Measurements from ENCODE around the gene NKX1-1.
"Not testable (repeated sequence)": the region's sequence is repeated elsewhere in the genome, so short reads cannot be mapped to it uniquely, and the experiment has no call there.

The NKX1-1 gene

DNA sequence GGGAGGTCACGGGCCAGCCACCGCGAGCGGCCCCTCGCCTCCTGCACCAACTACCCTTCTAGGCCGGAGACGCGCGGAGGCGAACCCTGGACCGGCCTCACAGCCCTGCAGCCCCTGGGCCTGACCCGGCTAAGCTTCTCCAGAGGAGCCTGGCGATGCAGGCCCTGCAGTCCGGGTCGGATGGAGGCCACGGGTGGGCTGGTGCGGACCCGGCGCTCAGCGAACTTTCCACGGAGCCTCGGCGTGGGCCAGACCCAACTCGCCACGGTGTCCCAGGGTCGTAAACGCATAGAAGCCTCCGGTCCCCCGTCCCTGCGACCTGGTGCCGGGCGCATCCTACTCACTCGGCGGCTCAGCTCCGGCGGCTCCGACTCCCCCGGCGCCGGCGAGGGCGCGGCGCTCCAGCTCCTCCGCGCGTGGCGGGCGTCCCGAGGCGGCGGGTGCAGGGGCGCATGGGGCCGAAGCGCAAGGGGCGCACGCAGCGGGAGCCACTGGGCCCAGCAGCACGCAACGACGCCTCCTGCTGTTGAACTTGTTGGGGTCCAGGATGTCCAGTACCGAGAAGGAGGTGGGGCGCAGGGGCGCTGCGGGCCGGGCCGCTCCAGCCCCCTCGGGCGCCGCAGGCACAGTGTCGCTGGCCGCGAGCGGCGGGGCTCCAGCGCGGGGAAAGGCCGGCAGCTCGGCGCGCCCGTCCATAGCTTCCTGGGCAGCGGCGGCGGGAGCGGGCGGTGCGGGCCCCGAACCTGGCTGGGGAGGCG, 427 bp downstream of the NKX1-1 start:
- DNase-seq (ENCODE audit: low read depth in 4 of 4, low spot score in 1 of 4): no peak

DNA sequence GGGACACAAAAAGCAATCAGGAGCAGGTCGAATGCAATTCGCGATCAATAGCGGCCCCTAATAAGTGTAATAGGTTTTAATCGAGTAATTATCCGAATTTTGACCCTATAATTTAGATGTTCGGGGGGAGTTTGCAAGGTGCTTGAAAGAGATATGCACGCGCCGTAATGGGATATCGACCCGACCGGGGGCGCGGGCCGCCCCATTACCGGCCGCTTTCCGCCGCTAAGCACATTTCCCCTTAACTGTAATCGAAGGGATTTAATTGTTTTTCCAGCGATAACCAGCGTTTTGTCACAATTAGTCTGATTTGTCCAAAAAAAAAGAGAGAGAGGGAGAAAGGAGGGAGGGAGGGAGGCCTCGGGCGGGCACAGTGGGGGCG, 997 bp downstream of the NKX1-1 start:
- no peak for DNase-seq (ENCODE audit: low read depth in 4 of 4, low spot score in 1 of 4)

DNA sequence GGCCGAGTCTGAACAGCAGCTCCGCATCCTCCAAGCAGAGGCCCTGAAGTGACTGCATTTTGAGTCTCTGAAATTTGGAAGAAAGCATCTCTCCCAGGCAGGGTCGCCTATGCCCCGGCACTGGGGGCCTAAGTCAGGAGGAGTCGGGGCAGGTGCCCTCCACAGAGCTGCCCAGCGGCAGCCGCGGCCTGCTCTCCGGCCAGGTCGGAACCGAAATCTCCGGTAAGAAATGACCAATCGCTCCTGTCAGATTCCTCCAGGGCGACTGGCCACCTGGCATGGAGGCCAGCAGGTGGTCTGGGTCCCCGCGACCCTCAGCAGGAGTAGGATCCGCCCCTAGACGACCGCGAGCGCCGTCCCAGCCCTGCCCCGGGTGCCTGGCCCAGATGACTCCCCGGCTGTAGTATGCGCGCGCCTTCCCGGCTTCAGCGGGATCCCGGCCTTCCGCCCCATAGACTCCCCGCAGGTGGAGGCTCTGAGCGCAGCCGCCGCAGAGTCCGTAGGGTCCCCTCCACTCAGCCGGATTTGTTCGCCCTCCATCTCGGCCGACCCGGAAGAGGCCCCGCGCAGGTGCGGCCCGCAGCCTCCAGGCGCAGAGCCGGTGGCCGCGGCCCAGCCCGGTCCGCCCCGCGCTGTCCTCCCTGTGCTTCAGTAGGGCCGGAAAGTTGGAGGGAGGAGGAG, 1.5 kb downstream of the NKX1-1 start:
- no peak for DNase-seq (ENCODE audit: low read depth in 4 of 4, low spot score in 1 of 4)

DNA sequence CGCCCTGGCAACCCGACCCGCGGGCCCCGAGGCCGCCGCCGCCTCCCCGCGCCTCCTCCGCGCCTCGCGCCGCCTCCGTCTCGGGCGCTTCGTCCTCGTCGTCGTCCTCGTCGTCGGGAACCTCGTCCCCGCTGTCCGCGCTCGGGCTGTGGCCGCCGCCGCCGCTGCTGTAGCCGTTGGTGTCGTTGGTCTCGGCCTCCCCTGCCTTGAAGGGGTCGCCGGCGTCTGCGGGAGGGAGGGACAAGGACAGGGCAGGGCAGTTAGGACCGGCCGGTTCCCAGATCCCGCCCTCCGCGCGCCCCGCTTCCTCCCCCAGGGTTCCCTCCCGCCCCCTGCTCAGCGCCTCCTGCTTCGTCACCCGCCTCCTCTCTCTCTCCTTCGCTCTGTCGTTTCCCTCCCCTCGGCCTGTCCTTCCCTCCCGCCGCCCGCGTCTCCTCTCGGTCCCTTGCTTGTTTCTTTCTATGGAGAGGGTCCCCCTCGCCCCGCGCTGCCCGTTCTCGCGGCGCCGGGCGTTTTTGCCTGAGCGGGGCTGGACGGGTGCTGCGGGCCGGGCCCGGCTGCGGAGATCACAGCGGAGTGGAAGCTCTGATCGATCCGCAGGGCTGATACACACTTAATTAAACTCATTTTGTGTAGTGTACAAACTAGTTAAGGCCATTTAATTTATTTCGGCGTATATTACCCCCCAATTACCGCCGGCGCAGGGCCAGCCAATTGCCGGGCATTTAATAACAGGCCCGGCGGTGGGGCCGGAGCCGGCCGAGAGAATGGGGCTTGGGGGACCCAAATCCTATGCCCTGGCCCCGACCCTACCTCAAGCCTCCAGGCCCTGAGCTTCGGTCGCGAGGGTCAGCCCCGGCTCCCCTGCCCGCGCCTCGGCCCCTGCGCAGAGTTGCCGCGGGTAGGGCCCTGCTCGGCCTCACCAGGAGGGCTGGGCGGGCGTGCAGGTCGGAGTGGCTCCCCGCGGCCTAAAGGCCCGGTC, 2.4 kb downstream of the NKX1-1 start:
- no peak for DNase-seq (ENCODE audit: low read depth in 4 of 4, low spot score in 1 of 4)

DNA sequence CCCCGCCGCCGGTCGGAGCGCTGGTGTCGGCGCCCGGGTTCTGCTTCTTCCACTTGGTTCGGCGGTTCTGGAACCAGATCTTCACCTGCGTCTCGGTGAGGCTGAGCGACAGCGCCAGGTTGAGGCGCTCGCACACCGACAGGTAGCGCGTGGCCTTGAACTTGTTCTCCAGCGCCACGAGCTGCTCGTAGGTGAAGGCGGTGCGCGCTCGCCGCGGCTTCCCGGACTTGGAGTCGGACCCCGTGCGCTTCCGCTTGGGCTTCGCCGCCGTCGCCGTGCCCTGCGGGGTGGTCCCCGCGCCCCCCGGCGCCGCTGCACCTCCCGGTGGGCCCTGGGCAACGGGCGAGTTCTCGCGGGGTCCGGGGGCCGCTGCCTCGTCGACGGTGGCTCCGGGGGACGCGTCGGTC, 3.1 kb downstream of the NKX1-1 start:
- DNase-seq (ENCODE audit: low read depth in 4 of 4, low spot score in 1 of 4): no peak

DNA sequence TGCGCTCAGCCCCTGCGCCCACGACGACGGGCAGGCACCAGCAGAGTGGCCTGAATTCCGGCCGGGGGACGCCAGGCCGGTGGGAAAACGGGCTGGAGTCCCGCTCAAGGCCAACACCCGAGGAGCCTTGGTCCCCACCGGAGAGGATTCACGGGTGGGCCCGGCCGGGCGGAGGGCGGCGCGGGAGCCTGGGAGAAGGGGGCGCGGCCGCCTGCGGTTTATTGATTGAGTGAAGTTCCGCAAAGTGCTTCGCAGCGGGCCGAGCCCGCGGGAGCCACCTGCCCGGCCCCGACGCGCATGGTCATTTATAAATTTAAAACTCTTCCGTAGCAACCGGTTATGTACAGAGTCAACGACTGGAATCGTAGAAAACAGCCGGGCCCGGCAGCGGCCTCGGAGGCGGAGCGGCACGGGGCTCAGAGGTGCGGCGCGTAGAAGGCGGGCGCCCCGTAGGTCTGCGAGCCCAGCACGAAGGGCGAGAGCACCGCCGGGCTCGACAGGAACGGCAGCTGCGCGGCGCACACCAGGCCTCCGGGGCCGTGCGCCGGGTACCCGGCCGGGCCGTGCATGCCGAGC, 3.6 kb downstream of the NKX1-1 start:
- DNase-seq (ENCODE audit: low read depth in 4 of 4, low spot score in 1 of 4): no peak

DNA sequence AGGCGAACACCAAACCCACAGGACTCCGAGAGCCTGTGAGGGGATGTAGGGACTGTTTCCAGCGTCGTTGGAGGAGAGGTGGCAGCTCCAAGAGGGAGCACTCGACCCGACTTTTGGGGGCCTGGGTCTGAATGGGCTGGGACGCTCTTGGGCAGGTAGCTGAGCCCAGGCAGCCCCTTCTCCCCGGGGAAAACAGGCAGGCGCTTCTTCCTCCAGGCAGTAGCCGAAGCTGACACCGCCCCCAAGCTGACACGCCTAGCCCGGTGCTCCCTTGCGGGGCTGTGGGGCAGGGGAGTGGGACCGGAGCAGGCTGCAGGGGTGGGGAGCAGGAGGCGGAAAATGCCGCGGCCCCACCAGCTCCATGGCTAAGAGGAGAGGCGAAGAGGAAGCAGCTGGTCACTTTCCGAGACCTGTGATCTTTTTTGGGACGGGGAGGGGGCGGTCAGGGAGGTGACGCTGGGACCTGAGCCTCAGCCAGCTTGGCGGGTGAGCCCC, 4.2 kb downstream of the NKX1-1 start:
- no peak for DNase-seq (ENCODE audit: low read depth in 4 of 4, low spot score in 1 of 4)

DNA sequence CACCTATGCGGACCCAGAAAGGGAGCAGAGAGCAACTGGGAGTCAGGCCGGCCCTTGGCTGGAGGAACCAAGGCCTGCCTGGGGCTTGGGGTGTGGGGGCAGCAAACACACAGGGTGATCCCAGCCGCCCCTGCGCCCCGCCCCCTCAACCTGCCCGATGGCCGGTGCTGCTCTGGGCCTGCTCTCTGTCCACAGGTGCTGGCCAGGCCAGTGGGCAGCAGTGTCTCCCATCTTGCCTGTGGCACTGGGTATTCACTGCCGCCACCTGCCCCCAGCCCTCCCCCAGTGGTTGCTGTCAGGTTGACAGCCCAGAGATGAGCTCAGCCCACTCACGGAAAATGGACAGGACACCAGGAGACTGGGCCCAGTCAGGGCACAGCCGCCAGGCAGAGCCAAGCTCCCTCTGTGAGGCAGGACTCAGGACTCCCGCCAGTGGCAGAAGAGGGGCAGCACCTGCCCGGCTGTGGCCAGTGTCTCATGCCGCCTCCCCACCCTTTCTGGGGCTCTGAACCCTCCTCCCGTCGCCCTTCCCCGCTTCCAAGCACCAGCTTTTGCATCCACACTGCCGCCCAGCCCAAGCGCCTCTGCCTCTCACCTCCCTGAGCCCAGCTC, 4.7 kb downstream of the NKX1-1 start:
- no peak for DNase-seq (ENCODE audit: low read depth in 4 of 4, low spot score in 1 of 4)

DNA sequence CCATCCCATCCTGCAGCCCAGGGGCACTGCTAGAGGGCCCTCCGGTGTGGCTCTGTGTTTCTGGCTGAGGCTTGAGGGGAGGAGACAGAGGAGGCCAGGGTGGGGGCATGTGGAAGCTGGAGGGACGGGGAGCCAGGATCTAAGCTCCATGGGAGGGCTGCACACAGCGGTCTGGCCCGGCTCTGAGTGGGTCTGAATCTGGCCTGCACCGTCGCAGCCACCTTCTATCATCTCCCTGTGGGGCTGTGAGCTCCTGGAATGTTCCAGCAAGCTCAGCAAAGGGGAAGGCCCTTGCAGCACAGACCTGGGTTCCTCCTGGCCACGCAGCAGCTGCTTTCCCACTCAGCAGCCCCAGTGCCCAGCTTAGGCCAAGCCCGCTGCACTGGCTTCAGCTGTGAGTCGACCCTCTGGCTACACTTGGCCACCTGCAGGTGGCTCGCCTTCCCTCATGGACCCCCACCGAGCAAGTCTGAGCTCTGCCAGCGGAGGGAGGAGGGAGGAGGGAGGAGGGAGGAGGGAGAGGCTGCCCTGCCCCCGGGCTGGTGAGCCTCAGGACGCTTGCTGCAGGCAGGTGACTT, 5.3 kb downstream of the NKX1-1 start:
- DNase-seq (ENCODE audit: low read depth in 4 of 4, low spot score in 1 of 4): no peak

DNA sequence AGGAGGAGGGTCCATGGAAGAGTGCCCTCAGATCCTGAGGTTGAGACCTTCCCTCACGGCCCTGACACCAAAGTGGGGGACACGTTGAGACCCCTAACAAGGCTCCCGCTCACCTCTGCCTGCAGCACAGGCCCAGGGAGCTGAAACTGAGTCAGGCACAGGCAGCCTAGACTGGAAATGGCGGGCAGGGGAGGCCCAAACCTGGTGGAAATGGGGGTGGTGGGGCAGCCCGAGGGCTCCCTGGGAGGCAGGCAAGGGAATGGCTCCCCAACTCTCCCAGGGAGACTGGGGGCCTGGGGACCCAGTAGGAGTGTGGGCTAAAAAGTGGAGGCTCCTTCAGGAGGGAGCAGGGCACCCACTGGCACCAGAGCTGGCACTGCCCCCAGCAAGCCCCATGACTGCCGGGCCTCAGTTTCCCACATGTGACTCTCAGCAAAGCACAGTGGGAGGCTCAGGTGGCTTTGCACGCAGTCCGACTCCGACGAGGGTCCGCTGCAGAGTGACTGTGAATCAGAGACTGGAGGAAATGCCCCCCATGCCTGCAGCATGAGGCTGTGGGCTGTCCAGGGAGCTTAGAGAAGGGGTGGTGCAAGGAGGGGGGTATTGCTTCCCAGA, 5.9 kb downstream of the NKX1-1 start:
- DNase-seq (ENCODE audit: low read depth in 4 of 4, low spot score in 1 of 4): no peak

DNA sequence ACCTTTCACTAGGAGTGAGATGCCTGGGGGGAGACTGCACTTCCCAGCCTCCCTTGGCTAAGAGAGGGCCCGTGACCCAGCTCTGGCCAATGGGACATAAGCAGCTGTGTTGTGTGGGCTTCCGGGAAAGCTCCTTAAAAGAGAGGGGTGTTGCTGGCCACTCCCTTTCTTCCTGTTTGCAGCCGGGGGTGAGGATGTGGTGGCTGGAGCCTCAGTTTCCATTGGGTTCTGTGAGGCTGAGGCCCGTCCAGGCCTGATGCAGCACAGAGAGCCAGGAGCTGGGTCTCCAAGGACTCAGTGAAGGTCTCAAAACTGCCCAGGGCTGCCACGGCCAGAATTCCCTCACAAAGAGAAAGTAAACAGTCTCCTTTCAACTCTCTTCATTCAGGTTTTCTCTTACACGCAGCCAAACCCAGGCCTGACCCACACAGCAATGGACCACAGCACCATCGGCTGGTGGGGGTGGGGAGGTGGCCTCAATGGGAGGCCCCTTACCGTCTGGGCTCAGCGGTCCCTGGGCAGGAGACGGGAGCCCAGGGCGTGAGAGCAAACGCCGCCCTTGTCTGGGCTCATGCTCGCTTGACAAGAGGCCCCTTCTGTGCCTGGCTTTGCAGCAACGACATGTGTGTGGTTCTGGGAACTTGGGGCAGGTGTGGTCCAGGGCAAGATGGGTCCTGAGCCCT, 6.6 kb downstream of the NKX1-1 start:
- no peak for DNase-seq (ENCODE audit: low read depth in 4 of 4, low spot score in 1 of 4)

DNA sequence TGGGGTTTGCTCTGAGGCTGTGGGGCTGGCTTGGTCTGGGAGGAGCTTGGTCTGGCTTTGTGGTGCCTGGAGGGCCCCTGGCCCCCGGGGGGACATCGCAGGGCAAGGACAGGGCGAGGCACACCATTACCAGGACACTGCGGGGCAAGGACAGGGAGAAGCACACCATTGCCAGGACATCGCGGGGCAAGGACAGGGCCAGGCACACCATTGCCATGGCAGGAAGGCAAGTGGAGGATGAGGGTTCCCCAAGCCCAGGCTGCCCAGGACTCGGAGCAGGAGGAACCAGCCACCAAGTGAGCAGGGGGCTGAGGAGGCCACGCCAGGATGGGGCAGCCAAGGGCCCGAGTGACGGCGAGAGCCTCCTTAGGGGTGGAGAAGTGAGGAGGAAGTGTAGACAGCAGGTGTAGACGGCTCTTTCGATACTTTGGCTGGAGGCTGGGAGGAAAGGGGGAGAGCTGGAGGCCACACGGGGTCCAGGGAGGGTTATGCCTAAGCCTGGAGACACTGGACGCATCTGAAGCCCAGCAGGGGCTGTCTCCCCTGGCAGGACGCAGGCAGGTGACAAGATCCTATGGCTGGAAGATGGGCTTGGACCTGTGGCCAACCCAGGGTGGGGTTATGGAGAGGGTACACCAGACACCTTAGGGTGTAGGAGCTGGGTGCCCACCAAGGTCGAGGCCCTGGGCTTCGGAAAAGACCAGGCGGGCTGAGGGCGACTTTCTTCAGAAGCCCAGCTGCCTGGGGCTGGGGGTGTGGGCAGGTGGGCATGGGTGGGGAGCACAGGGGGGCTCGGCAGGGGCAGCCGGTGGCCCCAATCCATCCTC, 7.3 kb downstream of the NKX1-1 start:
- no peak for DNase-seq (ENCODE audit: low read depth in 4 of 4, low spot score in 1 of 4)

DNA sequence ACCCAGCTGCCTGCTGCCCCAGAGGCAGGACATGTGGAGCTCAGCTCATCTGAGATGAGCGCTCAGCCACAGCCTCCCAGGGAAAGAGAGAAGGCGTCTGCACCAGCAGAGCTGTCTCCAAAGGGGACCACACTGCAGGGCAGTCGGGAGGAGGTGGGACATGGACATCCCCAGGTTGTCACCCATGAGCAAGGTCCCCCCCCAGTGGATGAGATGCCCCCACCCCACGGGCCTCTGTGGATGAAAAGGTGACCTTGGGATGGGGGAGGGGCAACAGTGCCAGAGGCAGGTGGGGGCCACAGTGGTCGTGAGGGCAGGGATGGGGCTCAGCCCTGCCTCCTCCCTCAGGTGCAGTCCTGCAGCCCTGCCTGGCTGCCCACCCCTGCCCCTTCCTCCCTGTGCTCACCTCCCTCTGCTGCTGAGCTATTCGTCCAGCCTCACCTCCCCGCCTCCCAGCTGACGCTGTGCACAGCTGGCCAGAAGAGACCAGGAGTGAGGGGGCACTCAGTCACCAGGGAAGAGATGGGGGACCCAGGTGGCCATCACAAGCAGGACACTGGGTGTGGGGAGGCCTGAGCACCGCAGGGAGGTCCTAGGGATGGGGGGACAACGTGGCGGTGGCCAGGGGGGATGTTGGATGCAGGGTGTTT, 9.3 kb downstream of the NKX1-1 start:
- DNase-seq (ENCODE audit: low read depth in 4 of 4, low spot score in 1 of 4): no peak

DNA sequence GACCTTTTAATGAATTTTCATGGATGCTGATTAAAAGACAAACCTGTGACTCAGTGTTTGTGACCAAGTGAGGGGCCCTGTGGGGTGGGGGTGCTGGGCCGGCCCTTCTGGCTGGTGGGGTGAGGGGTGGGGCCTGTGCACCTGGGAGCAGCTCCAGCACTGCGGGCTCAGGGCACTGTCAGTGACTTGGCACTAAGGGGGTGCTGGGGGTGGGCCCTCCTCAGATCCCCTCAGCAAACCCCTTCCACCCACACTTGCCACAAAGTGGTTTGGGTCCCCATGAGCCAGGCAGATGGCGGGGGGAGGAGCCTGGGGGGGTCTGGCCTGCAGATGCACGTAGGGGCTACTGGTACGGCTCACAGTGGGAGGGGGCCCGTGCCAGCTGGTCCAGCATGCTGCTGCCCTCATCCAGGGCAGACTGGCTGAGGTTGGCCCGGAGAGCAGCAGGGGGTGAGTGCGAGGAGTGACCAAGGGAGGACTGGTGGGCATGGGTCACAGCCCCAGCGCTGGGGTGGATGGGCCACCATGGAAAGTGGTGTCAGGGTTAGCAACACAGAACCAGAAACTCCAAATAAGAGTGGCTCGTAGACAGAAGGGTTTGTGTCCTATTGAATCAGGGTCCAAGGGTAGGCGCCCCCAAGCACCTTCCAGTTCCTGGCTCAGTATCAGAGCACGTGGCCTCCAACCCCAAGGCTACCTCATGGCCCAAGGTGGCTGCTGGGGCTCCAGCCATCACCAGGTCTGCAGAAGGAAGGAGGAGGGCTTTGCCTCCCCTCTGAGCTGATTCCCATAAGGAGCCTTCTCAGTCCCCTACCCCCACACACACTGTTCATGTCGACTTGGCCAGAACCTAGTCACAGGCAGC, 10.1 kb downstream of the NKX1-1 start:
- DNase-seq (ENCODE audit: low read depth in 4 of 4, low spot score in 1 of 4): no peak

DNA sequence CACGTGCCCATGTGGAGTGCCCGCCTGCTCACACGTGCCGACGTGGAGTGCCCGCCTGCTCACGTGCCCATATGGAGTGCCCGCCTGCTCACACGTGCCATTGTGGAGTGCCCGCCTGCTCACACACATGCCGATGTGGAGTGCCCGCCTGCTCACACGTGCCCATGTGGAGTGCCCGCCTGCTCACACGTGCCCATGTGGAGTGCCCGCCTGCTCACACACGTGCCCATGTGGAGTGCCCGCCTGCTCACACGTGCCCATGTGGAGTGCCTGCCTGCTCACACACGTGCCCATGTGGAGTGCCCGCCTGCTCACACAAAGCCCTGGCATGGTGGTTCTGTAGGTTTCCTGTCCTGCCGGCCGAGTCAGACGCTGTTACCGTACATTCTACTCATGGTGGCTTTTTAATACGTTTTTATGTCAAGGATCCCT, 10.8 kb downstream of the NKX1-1 start:
- DNase-seq (ENCODE audit: low read depth in 4 of 4, low spot score in 1 of 4): not testable (repeated sequence)

DNA sequence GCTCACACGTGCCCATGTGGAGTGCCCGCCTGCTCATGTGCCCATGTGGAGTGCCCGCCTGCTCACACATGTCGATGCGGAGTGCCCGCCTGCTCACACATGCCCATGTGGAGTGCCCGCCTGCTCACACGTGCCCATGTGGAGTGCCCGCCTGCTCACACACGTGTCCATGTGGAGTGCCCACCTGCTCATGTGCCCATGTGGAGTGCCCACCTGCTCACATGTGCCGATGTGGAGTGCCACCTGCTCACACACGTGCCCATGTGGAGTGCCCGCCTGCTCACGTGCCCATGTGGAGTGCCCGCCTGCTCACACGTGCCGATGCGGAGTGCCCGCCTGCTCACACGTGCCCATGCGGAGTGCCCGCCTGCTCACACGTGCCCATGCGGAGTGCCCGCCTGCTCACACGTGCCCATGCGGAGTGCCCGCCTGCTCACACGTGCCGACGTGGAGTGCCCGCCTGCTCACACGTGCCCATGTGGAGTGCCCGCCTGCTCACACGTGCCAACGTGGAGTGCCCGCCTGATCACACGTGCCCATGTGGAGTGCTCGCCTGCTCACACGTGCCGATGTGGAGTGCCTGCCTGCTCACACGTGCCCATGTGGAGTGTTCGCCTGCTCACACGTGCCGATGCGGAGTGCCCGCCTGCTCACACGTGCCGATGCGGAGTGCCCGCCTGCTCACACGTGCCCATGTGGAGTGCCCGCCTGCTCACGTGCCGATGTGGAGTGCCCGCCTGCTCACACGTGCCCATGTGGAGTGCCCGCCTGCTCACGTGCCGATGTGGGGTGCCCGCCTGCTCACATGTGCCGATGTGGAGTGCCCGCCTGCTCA, 11.5 kb downstream of the NKX1-1 start:
- not testable (repeated sequence) for DNase-seq (ENCODE audit: low read depth in 4 of 4, low spot score in 1 of 4)
